ENCODE measurements around the gene NAA35.

NAA35 gene

GRCh38 chr9:86020731-86021130, 79.8 kb downstream of the NAA35 start:
- TF ChIP-seq CTCF (IDR thresholded peaks at IDR 0.05; ENCODE audit: low read length, missing control alignments), result no peak
- no peak for DNase-seq (ENCODE audit: low read depth)
- no peak overlapping the region for H3K4me3 ChIP-seq (replicated peaks; ENCODE audit: low read depth, low read length)

GRCh38 chr9:86021166-86021565, 80.2 kb downstream of the NAA35 start:
- H3K4me3 ChIP-seq (replicated peaks; ENCODE audit: low read depth, low read length), result no peak overlapping the region
- DNase-seq (ENCODE audit: low read depth), result no peak
- TF ChIP-seq CTCF (IDR thresholded peaks at IDR 0.05; ENCODE audit: low read length, missing control alignments), result no peak

GRCh38 chr9:86022687-86023266, 81.8 kb downstream of the NAA35 start:
- no peak for TF ChIP-seq CTCF (IDR thresholded peaks at IDR 0.05; ENCODE audit: low read length, missing control alignments)
- no peak for DNase-seq (ENCODE audit: low read depth)
- H3K4me3 ChIP-seq (replicated peaks; ENCODE audit: low read depth, low read length), result no peak overlapping the region

GRCh38 chr9:86027767-86028166, 86.8 kb downstream of the NAA35 start:
- DNase-seq (ENCODE audit: low read depth), result no peak
- TF ChIP-seq CTCF (IDR thresholded peaks at IDR 0.05; ENCODE audit: low read length, missing control alignments), result no peak
- no peak overlapping the region for H3K4me3 ChIP-seq (replicated peaks; ENCODE audit: low read depth, low read length)

GRCh38 chr9:86034863-86035734, 94.2 kb downstream of the NAA35 start:
- no peak overlapping the region for H3K4me3 ChIP-seq (replicated peaks; ENCODE audit: low read depth, low read length)
- peak; percentile 53 for TF ChIP-seq CTCF (IDR thresholded peaks at IDR 0.05; ENCODE audit: low read length, missing control alignments)
- DNase-seq (ENCODE audit: low read depth), result peak; percentile 49

- no peak for TF ChIP-seq CTCF (IDR thresholded peaks at IDR 0.05; ENCODE audit: low read length, missing control alignments)
- H3K4me3 ChIP-seq (replicated peaks; ENCODE audit: low read depth, low read length), result no peak overlapping the region
- DNase-seq (ENCODE audit: low read depth), result no peak
Observed at GRCh38 chr9:86035827-86036440, 95.0 kb downstream of the NAA35 start.

Measured in fibroblast of pulmonary artery (primary cell).